ENCODE results near the gene CCL17.

The CCL17 gene

DNA sequence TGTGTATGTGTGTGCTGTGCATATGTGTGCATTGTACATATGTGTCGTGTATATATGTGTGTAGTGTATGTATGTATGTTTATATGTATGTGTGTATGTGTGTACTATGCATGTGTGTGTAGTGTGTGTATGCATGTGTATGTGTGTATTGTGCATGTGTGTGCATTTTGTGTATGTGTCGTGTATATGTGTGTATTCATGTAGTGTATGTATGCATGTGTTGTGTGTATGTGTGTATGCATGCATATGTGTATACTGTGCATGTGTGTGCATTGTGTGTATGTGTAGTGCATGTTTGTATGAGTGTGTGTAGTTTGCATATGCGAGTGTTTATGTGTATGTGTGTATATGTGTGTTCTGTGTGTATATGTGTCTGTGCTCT lies 15.5 kb upstream of the CCL17 start:
- H3K9me3 ChIP-seq (ENCODE audit: insufficient read depth, low read length) = no peaks in the 10 kb centered on the region
- peak overlapping the region; percentile 68; the same call in 1 of the 2 replicates for H3K9ac ChIP-seq (ENCODE audit: low read length)
- no peaks in the 10 kb centered on the region for H3K36me3 ChIP-seq (replicated peaks; ENCODE audit: low read depth, low read length)
- H4K20me1 ChIP-seq (ENCODE audit: insufficient read depth, low read length) = no peaks in the 10 kb centered on the region
- no peaks in the 10 kb centered on the region for H3K79me2 ChIP-seq (ENCODE audit: low read length)
- H3K27ac ChIP-seq (ENCODE audit: low read length) = peak overlapping the region; percentile 89
- peaks cover 70% of the 10 kb centered on the region for H3K4me1 ChIP-seq (ENCODE audit: low read length)
- no peaks in the 10 kb centered on the region for H3K27me3 ChIP-seq (ENCODE audit: low read depth, low read length)
- H3K4me2 ChIP-seq (ENCODE audit: low read length) = peak overlapping the region; percentile 75
- H3K4me3 ChIP-seq (ENCODE audit: low read length) = no peak overlapping the region; the same call in 1 of the 2 replicates
- H2AFZ ChIP-seq (ENCODE audit: low read depth, low read length) = no peak overlapping the region
- TF ChIP-seq, protein P1, sequence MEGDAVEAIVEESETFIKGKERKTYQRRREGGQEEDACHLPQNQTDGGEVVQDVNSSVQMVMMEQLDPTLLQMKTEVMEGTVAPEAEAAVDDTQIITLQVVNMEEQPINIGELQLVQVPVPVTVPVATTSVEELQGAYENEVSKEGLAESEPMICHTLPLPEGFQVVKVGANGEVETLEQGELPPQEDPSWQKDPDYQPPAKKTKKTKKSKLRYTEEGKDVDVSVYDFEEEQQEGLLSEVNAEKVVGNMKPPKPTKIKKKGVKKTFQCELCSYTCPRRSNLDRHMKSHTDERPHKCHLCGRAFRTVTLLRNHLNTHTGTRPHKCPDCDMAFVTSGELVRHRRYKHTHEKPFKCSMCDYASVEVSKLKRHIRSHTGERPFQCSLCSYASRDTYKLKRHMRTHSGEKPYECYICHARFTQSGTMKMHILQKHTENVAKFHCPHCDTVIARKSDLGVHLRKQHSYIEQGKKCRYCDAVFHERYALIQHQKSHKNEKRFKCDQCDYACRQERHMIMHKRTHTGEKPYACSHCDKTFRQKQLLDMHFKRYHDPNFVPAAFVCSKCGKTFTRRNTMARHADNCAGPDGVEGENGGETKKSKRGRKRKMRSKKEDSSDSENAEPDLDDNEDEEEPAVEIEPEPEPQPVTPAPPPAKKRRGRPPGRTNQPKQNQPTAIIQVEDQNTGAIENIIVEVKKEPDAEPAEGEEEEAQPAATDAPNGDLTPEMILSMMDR (IDR thresholded peaks at IDR 0.05; ENCODE audit: low read depth, low read length) = no peak
- no peak for TF ChIP-seq EZH2phosphoT487 (IDR thresholded peaks at IDR 0.05; ENCODE audit: low read depth)

DNA sequence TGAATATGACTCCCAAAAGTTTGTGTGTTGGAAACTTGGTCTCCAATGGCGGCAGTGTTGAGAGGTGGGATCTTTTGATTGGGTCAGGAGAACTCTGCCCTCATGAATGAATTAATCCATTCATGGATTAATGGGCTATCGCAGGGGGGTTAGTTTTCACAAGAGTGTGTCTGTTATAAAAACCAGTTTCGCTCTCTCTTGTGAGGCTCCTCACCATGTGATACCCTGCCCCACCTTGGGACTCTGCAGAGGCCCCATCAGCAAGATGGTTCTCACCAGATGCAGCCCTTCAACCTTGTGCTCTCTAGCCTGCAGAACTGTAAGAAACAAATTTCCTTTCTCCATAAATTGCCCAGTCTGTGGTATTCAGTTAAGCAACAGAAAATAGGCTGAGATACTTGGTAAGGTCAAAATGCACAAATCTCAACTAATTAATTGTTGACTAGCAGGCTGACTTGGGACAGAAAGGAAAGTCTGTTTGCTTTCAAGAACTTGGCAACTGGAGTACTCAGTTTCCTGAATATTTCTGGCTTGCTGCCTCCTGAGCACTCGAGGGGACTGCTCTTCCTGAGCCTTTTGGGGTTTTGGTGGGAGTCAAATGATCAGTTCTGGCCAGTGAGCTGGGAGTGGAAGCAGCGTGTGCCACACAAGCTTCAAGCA lies 13.8 kb upstream of the CCL17 start:
- 0 out of 2 replicates have a peak overlapping the region, but pooled peaks have one; percentile 5 for H3K27ac ChIP-seq (ENCODE audit: low read length)
- no peaks in the 10 kb centered on the region for H4K20me1 ChIP-seq (ENCODE audit: insufficient read depth, low read length)
- 0 out of 2 replicates have a peak overlapping the region, but pooled peaks have one; percentile 8 for H3K4me2 ChIP-seq (ENCODE audit: low read length)
- H3K27me3 ChIP-seq (ENCODE audit: low read depth, low read length) = no peaks in the 10 kb centered on the region
- H3K9me3 ChIP-seq (ENCODE audit: insufficient read depth, low read length) = no peaks in the 10 kb centered on the region
- peaks cover 53% of the 10 kb centered on the region for H3K4me1 ChIP-seq (ENCODE audit: low read length)
- no peaks in the 10 kb centered on the region for H3K79me2 ChIP-seq (ENCODE audit: low read length)
- H2AFZ ChIP-seq (ENCODE audit: low read depth, low read length) = no peak overlapping the region; the same call in 1 of the 2 replicates
- H3K4me3 ChIP-seq (ENCODE audit: low read length) = no peak overlapping the region
- TF ChIP-seq, protein P1 (IDR thresholded peaks at IDR 0.05; ENCODE audit: low read depth, low read length) = no peak
- TF ChIP-seq EZH2phosphoT487 (IDR thresholded peaks at IDR 0.05; ENCODE audit: low read depth) = no peak
- H3K9ac ChIP-seq (ENCODE audit: low read length) = no peak overlapping the region
- no peaks in the 10 kb centered on the region for H3K36me3 ChIP-seq (replicated peaks; ENCODE audit: low read depth, low read length)

DNA sequence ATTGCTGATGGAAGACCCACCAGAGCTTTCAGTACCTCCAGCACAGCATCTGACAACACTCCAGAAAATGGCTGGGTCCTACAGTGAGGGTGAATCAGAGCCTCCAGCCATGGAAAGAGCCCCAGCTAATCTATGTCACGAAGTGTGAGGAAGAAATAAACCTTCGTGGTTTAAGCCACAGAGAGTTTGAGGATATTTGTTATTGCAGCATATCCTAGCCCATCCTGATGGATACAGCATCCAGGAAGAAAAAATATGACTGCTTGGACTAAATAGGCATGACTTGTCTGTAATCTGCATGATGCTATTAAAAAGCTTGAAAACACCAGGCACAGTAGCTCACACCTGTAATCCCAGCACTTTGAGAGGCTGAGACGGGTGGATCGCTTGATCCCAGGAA lies 13.3 kb upstream of the CCL17 start:
- TF ChIP-seq, protein P1 (IDR thresholded peaks at IDR 0.05; ENCODE audit: low read depth, low read length) = no peak
- no peak for TF ChIP-seq EZH2phosphoT487 (IDR thresholded peaks at IDR 0.05; ENCODE audit: low read depth)
- no peaks in the 10 kb centered on the region for H3K36me3 ChIP-seq (replicated peaks; ENCODE audit: low read depth, low read length)
- no peaks in the 10 kb centered on the region for H3K27me3 ChIP-seq (ENCODE audit: low read depth, low read length)
- no peaks in the 10 kb centered on the region for H3K79me2 ChIP-seq (ENCODE audit: low read length)
- no peak overlapping the region for H3K4me3 ChIP-seq (ENCODE audit: low read length)
- H4K20me1 ChIP-seq (ENCODE audit: insufficient read depth, low read length) = no peaks in the 10 kb centered on the region
- no peak overlapping the region for H3K4me2 ChIP-seq (ENCODE audit: low read length)
- H2AFZ ChIP-seq (ENCODE audit: low read depth, low read length) = no peak overlapping the region; the same call in 1 of the 2 replicates
- 0 out of 2 replicates have a peak overlapping the region, but pooled peaks have one; percentile 5 for H3K27ac ChIP-seq (ENCODE audit: low read length)
- H3K4me1 ChIP-seq (ENCODE audit: low read length) = peaks cover 48% of the 10 kb centered on the region
- no peaks in the 10 kb centered on the region for H3K9me3 ChIP-seq (ENCODE audit: insufficient read depth, low read length)
- no peak overlapping the region for H3K9ac ChIP-seq (ENCODE audit: low read length)

DNA sequence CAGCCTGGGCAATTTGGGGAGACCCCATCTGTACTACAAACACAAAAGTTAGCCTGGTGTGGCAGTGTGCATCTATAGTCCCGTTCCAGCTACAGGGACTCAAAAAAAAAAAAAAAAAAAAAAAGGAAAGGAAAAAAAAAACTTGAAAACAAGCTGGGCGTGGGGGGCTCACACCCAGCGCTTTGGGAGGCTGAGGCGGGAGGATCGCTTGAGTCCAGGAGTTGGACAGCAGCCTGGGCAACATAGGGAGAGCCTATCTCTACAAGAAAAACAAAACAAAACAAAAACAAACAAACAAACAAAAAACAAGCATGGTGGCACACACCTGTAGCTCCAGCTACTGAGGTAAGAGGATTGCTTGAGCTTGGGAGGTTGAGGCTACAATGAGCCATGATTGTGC lies 12.9 kb upstream of the CCL17 start:
- Histone ChIP-seq H3K79me2 (ENCODE audit: low read length) (no peaks in the 10 kb centered on the region), H3K4me3 (ENCODE audit: low read length) (no peak overlapping the region), H3K27ac (ENCODE audit: low read length) (no peak overlapping the region), H3K9me3 (ENCODE audit: insufficient read depth, low read length) (no peaks in the 10 kb centered on the region), H3K4me1 (ENCODE audit: low read length) (peaks cover 44% of the 10 kb centered on the region), H4K20me1 (ENCODE audit: insufficient read depth, low read length) (no peaks in the 10 kb centered on the region), H2AFZ (ENCODE audit: low read depth, low read length) (no peak overlapping the region), H3K27me3 (ENCODE audit: low read depth, low read length) (no peaks in the 10 kb centered on the region), H3K9ac (ENCODE audit: low read length) (no peak overlapping the region), H3K4me2 (ENCODE audit: low read length) (no peak overlapping the region), H3K36me3 (replicated peaks; ENCODE audit: low read depth, low read length) (no peaks in the 10 kb centered on the region)
- TF ChIP-seq EZH2phosphoT487 (IDR thresholded peaks at IDR 0.05; ENCODE audit: low read depth) = no peak
- TF ChIP-seq, protein P1 (IDR thresholded peaks at IDR 0.05; ENCODE audit: low read depth, low read length) = no peak
